Osteocyte (in vitro differentiated cells): ENCODE measurements around the gene SYTL4. TPM values are rescaled to one million over a fixed set of nuclear protein-coding genes. Genes with fewer than 3 reads are reported as not detected.

ENCODE experiments used
- DNase-seq: peaks from one replicate; pipeline ENCODE4 v3.0.0; 2021; ENCODE audit warnings: mixed read lengths; ENCODE audit not compliant: unreplicated experiment; ENCODE audit errors: extremely low spot score
- H3K27ac Mint-ChIP-seq: one replicate; pipeline ENCODE4 v1.8.0; 2021; ENCODE audit warnings: mild to moderate bottlenecking, mixed read lengths; ENCODE audit not compliant: unreplicated experiment
- H3K27me3 Mint-ChIP-seq: one replicate; pipeline ENCODE4 v1.8.0; 2021; ENCODE audit warnings: mixed read lengths; ENCODE audit not compliant: unreplicated experiment
- H3K36me3 Mint-ChIP-seq: one replicate; pipeline ENCODE4 v1.8.0; 2021; ENCODE audit warnings: mixed read lengths; ENCODE audit not compliant: unreplicated experiment
- H3K4me1 Mint-ChIP-seq: one replicate; pipeline ENCODE4 v1.8.0; 2021; ENCODE audit warnings: mixed read lengths; ENCODE audit not compliant: unreplicated experiment
- H3K4me3 Mint-ChIP-seq: one replicate; pipeline ENCODE4 v1.8.0; 2021; ENCODE audit warnings: mild to moderate bottlenecking, moderate library complexity, mixed read lengths; ENCODE audit not compliant: unreplicated experiment
- H3K9me3 Mint-ChIP-seq: one replicate; pipeline ENCODE4 v1.8.0; 2021; ENCODE audit warnings: mixed read lengths; ENCODE audit not compliant: unreplicated experiment
- CTCF ChIP-seq: fragments of 200-600 bp; sonication (generic); IDR thresholded peaks from 2 replicates; pipeline ENCODE4 v1.5.0; 2021; ENCODE audit warnings: antibody characterized with exemption, mild to moderate bottlenecking, moderate library complexity
- total RNA-seq: library from RNA; stranded (reverse); gene quantifications from 2 replicates; pipeline ENCODE4 v1.2.1, GENCODE V29; 2021

SYTL4 gene
- total RNA-seq, 1 donor from 2014 or later: 23.2 TPM

GRCh38 chrX:100673397-100673953 lies 58.4 kb downstream of the SYTL4 start:
- no peak for TF ChIP-seq CTCF
- peak overlapping the region; percentile 78 for H3K27ac Mint-ChIP-seq
- H3K9me3 Mint-ChIP-seq: no peaks in the 10 kb centered on the region
- no peaks in the 10 kb centered on the region for H3K27me3 Mint-ChIP-seq
- H3K4me1 Mint-ChIP-seq: peaks cover 16% of the 10 kb centered on the region
- no peak overlapping the region for H3K4me3 Mint-ChIP-seq
- DNase-seq: no peak
- H3K36me3 Mint-ChIP-seq: peaks cover 10% of the 10 kb centered on the region

DNA sequence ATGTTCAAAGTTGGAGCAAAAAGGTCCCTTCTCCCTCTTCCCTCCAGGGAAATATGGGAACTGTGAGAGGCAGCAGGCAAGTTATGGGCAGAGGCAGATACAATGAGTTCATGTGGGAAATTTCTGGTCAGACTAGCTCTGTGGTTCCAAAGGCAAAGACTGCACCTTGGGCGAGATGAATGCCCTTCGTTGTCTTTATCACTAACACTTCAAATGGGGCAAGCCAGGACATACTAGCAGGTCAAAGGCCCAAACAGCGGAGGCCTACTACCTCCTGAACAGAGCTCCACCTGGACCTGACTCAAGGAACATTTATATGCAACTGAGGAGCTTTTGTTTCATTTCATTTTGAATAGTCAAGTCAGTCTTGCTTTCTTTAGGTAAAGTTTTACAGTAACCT lies 59.0 kb downstream of the SYTL4 start:
- Mint-ChIP-seq H3K4me1 (peaks cover 16% of the 10 kb centered on the region), H3K27me3 (no peaks in the 10 kb centered on the region), H3K27ac (peak overlapping the region; percentile 78), H3K9me3 (no peaks in the 10 kb centered on the region), H3K36me3 (peaks cover 10% of the 10 kb centered on the region), H3K4me3 (no peak overlapping the region)
- no peak for TF ChIP-seq CTCF
- no peak for DNase-seq

- Mint-ChIP-seq H3K27me3 (no peaks in the 10 kb centered on the region), H3K4me3 (no peak overlapping the region), H3K4me1 (peaks cover 9% of the 10 kb centered on the region), H3K36me3 (peaks cover 6% of the 10 kb centered on the region), H3K9me3 (peaks cover 3% of the 10 kb centered on the region), H3K27ac (no peak overlapping the region)
- no peak for DNase-seq
- no peak for TF ChIP-seq CTCF
Observed at GRCh38 chrX:100663642-100664041, 68.3 kb downstream of the SYTL4 start.

DNA sequence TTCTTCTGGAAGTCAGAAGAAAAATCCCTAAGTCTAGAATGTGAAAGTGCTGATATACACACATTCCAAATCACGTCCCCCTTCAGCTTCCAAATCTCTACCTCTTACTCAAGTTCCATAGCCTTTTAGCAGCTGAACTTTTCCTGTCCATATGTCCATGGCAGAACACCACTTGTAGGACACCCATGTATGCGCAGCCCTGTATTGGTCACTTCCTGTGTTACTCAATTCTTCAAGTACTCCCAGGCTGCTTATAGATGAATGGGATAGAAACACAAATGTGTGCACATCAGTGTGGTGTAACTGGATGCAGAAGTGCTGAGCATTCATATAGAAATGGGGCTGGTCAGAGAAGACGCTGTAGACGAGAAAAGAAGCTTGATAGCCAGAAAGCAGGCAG lies 69.1 kb downstream of the SYTL4 start:
- peaks cover 8% of the 10 kb centered on the region for H3K36me3 Mint-ChIP-seq

DNA sequence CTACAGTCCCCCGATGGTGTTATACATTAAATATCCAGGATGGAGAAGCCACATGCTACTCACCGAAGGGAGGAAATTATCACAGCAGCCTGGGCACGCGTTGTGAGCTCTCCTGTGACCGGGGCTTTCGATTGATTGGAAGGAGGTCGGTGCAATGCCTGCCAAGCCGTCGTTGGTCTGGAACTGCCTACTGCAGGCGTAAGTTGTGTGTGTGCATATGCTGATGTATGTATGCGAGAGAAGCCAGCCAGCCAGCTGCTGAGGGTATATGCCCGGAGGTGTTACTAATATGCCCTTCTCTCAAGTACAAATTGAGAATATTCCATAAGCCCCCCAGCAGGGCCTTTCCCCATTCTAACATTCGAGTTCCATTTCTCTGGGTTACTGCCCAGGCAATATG lies 69.8 kb downstream of the SYTL4 start:
- peaks cover 9% of the 10 kb centered on the region for H3K9me3 Mint-ChIP-seq
- no peak overlapping the region for H3K27ac Mint-ChIP-seq
- no peak for DNase-seq
- H3K27me3 Mint-ChIP-seq: no peaks in the 10 kb centered on the region
- peaks cover 9% of the 10 kb centered on the region for H3K4me1 Mint-ChIP-seq
- H3K36me3 Mint-ChIP-seq: peaks cover 8% of the 10 kb centered on the region
- no peak overlapping the region for H3K4me3 Mint-ChIP-seq
- TF ChIP-seq CTCF: no peak

More for the DNA sequence above, 69.1 kb downstream of the SYTL4 start:
- DNase-seq: no peak
- H3K27me3 Mint-ChIP-seq: no peaks in the 10 kb centered on the region
- H3K4me1 Mint-ChIP-seq: peaks cover 9% of the 10 kb centered on the region
- no peak overlapping the region for H3K4me3 Mint-ChIP-seq
- no peak for TF ChIP-seq CTCF
- H3K27ac Mint-ChIP-seq: no peak overlapping the region
- peaks cover 7% of the 10 kb centered on the region for H3K9me3 Mint-ChIP-seq
